ENCODE data around the gene SLC6A6. TPM values are rescaled to one million over a fixed set of nuclear protein-coding genes. Genes with fewer than 3 reads are reported as not detected.

Gene SLC6A6
- total RNA-seq, 1 experiment from 2014 or later, result 211 TPM

- peak overlapping the region; percentile 19; the same call in 1 of the 2 replicates for H3K27ac Mint-ChIP-seq
- H3K4me1 Mint-ChIP-seq, result peaks cover 17% of the 10 kb centered on the region
- ChIA-PET CTCF (interaction anchor here (1.2 to 1.8 kb wide), 4 partner anchors 11 to 253 kb away, joined by 3 to 7 read pairs (median 4); no protein-coding TSS in a partner anchor), POLR2A (no interaction called here)
- no peaks in the 10 kb centered on the region for H3K9me3 Mint-ChIP-seq
- H3K36me3 Mint-ChIP-seq, result peaks cover 72% of the 10 kb centered on the region
- no peak overlapping the region for H3K4me3 Mint-ChIP-seq
- no peak for DNase-seq (ENCODE audit: low spot score)
- no peak for ATAC-seq
- no peak for TF ChIP-seq HMGXB4 (CRISPR knock-in tag; IDR thresholded peaks at IDR 0.05)
- no peaks in the 10 kb centered on the region; the same call in 1 of the 2 replicates for H3K27me3 Mint-ChIP-seq (ENCODE audit: low read depth)
Measured at GRCh38 chr3:14456794-14457193, 54.4 kb downstream of the SLC6A6 start.

GRCh38 chr3:14457481-14457880 lies 55.1 kb downstream of the SLC6A6 start:
- Mint-ChIP-seq H3K4me1 (peaks cover 19% of the 10 kb centered on the region), H3K27me3 (ENCODE audit: low read depth) (no peaks in the 10 kb centered on the region; the same call in 1 of the 2 replicates), H3K36me3 (peaks cover 72% of the 10 kb centered on the region), H3K9me3 (no peaks in the 10 kb centered on the region), H3K4me3 (no peak overlapping the region), H3K27ac (peak overlapping the region; percentile 91; the same call in 1 of the 2 replicates)
- ChIA-PET POLR2A (interaction anchor here (1.5 kb wide), 1 partner anchor 44 kb away, joined by 3 read pairs; no protein-coding TSS in a partner anchor), CTCF (interaction anchor here (0.9 to 2.3 kb wide), 8 partner anchors 11 to 254 kb away, joined by 3 to 10 read pairs (median 4); no protein-coding TSS in a partner anchor)
- no peak for TF ChIP-seq TCF7 (CRISPR knock-in tag; IDR thresholded peaks at IDR 0.05; ENCODE audit: low read depth)
- TF ChIP-seq ARID4B (CRISPR knock-in tag; IDR thresholded peaks at IDR 0.05; ENCODE audit: borderline replicate concordance), result no peak
- no peak for TF ChIP-seq ZNF219 (CRISPR knock-in tag; IDR thresholded peaks at IDR 0.05; ENCODE audit: borderline replicate concordance)
- no peak for TF ChIP-seq ZNF317 (CRISPR knock-in tag; IDR thresholded peaks at IDR 0.05; ENCODE audit: borderline replicate concordance, low read depth)
- no peak for TF ChIP-seq CBFB (CRISPR knock-in tag; IDR thresholded peaks at IDR 0.05; ENCODE audit: low read depth)
- no peak for TF ChIP-seq IRF1 (CRISPR knock-in tag; IDR thresholded peaks at IDR 0.05)
- no peak for TF ChIP-seq MAX (CRISPR knock-in tag; IDR thresholded peaks at IDR 0.05)
- TF ChIP-seq GABPB1 (CRISPR knock-in tag; IDR thresholded peaks at IDR 0.05), result no peak
- no peak for TF ChIP-seq TEAD4 (CRISPR knock-in tag; IDR thresholded peaks at IDR 0.05)
- no peak for TF ChIP-seq NFE2L1 (CRISPR knock-in tag; IDR thresholded peaks at IDR 0.05)
- ATAC-seq, result no peak
- no peak for DNase-seq (ENCODE audit: low spot score)

GRCh38 chr3:14457999-14458398 lies 55.6 kb downstream of the SLC6A6 start:
- H3K9me3 Mint-ChIP-seq, result no peaks in the 10 kb centered on the region
- peaks cover 74% of the 10 kb centered on the region for H3K36me3 Mint-ChIP-seq
- POLR2A ChIA-PET, result interaction anchor here (1.5 kb wide), 1 partner anchor 45 kb away, joined by 3 read pairs; no protein-coding TSS in a partner anchor
- ATAC-seq, result peak; percentile 87
- no peaks in the 10 kb centered on the region; the same call in 1 of the 2 replicates for H3K27me3 Mint-ChIP-seq (ENCODE audit: low read depth)
- peak; percentile 52 for DNase-seq (ENCODE audit: low spot score)
- H3K4me3 Mint-ChIP-seq, result 0 out of 2 replicates have a peak overlapping the region, but pooled peaks have one; percentile 3
- TF ChIP-seq ZNF671 (CRISPR knock-in tag; IDR thresholded peaks at IDR 0.05) (0 out of 2 replicates have a peak, but pooled peaks have one; percentile 8), ZNF416 (CRISPR knock-in tag; IDR thresholded peaks at IDR 0.05) (no peak)
- CTCF ChIA-PET, result interaction anchor here (0.6 to 2.3 kb wide), 15 partner anchors 9 to 254 kb away, joined by 3 to 10 read pairs (median 4); partner anchors contain the start of gene SLC6A6
- peaks cover 24% of the 10 kb centered on the region for H3K4me1 Mint-ChIP-seq
- H3K27ac Mint-ChIP-seq, result peak overlapping the region; percentile 91
